GM21619 (cell line): Measurements from ENCODE around the gene DYSF.

ENCODE experiments used
- ATAC-seq: cut with Tn5 transposase; IDR thresholded peaks from one replicate; pipeline ENCODE4 v1.9.1; 2021; ENCODE audit not compliant: unreplicated experiment

DYSF gene

DNA sequence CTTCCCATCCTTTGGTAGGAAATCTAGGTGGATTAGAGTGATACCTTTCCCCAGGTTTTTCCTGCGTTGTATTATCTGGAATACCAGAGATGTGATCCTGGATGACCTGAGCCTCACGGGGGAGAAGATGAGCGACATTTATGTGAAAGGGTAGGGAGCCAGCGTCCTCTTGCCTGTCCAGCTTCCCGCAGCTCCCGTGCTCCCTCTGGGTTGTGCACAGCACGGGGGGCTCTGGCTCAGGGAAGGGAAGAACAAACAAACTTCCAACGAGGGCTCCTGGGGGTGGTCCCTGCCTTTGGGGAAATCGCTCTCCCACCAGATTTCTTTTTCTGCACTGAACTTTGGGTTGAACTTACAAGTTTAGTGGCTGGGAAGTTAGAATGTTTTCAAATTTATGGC lies 215.7 kb downstream of the DYSF start:
- no peak for ATAC-seq

DNA sequence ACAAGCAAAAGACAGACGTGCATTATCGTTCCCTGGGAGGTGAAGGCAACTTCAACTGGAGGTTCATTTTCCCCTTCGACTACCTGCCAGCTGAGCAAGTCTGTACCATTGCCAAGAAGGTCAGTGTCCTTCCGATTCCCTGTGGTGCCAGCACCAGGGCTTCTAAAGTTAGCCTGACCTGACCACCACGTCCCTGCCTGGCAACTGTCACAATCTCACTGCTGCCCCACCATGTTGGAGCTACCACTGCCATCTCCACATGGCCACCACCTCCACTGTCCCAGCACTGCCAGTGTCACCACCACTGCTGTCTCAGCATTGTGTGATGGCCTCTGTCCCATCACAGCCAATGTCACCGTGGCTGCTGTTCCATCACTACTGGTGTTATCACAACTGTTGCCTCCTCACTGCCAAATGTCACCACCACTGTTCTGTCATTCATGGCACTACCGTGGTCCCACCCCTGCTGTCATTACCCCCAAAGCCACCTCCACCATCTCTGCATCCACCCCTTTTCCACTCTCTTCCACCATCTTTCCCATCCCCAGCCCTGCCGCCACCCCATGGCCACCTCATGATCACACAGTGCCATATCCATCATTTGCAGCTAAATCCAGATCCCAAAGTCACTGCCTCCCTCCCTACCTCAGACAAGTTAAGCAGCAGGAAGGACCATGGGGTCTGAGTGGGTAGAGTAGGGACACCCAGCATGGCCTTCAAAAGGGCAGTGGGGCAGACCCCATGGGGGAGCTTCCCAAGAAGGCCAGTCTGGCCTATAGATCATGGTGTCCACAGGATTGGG lies 216.5 kb downstream of the DYSF start:
- ATAC-seq: no peak

DNA sequence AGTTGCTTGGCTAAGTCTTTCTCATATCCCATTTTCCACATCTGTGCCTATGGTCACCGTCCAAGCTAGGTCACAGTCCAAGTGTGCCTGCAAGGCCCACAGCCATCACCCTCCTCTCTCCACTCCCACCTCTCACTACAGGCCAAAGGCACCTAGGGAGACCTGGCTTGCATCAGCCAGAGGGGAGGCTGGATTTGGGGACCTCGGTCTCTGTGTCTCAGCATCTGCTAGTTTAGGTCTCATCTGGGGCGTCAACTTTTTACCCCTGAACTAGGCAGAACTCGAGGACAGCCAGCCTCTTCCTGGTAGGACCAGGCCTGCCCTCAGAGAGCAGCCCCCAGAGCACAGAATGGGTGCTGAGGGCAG lies 217.1 kb downstream of the DYSF start:
- ATAC-seq: no peak

DNA sequence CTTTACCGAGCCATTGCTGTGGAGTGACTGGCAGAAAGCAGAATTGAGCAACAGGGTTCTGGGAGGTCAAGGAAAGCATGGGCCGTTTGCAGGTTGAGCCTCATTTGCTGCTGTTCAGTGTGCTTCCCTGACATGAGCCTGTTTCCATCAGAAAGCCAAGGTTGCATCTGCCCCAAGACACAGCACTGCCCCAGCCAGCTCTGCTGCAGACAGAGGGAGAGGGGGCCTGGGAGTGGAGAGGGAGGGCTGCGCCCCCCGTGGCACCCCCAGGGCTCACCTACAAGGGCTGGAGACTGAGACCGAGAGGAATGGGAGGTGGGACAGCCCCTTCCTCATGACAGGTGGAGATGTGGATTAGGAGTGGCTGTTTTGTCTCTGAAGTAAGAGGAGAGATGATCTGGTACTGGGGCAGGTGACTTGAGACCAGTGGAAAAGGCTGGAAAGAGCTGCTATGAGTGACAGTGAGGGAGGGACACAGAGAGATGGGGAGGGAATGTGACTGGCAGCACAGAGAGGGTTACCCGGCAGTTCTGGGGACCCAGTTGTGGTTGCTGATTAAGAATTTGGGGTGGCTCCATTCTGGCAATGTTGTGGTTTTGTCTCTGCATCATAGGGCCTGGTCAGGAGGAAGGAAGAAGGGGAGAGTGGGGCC lies 218.0 kb downstream of the DYSF start:
- no peak for ATAC-seq

DNA sequence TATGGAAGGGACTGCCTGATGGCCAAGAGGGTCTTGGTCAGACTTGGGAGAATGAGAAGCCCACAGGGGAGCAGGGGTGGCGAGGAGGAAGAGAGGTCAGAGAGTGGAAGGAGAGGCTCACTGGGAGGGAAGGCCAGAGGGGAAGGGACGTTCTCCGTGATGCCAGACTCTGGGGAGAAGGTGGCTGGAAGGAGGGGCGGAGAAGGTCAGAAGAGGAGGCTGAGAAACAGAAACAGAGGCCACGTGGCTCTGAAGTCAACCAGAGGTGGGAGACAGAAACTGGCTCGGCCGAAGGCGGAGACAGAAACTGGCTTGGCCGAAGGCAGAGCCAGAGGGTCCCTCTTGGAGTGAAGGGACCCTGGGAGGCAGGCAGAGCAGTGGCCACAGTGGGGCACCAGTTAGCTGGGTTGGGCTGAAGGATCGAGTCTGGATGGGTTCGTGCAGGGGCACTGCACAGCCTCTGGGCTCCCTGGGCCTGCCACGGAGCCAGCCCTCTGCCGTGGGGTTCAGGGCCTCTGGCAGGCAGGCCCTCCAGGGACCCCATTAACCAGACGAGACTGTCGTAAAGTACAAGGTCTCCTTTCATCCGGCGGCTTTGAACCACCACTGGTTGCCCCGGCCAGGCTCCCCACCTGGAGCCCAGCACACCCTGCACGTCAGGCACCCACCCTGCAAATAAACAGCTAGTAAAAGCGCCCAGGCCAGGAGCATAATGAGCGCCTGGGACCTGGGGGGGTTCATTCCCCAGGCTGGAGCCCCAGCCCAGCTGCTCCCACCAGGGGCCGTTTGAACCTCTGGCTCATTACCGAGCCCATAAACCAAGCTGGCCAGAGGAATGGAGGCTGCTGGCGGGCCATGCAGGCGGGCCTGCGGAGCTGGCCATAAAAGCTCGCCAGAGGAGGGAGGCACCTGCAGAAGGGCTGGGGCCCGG lies 218.8 kb downstream of the DYSF start:
- ATAC-seq: no peak

DNA sequence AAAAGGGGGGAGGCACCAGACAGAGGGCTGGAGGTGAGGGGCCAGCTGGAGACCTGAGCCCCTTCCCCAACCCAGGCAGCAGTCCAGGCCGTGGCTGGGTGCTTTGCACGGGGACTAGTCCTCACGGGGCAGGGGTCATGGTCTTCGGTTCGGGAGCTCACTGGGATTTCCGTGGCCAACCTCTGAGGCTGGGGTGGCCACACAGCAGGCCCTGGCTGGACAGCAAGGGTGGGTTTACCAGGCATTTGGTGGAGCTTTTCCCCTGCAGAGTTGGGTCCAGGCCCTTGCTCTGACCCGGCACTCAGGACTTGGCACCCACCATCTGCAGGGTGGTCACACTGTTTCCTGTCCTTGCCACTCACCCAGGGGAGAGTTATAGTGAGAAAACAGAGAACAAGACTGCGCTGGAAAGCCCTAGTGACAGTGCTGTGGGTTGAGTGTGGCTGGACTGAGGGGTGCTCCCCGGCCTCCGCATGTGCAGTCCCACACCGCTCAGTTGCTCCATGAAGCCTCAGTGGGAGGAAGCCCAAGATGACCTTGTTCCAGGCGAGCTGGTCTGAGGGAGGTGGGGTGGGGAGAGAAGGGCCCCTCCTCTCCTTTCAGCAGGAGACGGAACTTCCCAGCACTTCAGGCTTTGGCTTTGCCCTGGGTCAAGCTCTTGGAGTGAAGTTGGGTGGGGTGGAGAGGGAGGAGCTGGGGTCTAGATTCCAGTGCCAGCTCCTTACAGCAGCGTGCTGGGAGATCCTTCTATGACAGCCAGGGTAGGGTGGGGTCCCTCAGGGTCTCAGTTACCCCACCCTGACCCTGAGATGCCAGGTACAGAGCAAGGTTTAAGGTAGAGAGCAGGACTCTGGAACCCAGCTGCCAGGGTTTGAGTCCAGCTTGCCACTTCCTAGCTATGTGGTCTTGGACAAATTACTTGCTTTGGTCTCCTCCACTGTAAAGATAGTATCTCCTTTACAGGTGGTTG lies 219.8 kb downstream of the DYSF start:
- ATAC-seq: no peak

DNA sequence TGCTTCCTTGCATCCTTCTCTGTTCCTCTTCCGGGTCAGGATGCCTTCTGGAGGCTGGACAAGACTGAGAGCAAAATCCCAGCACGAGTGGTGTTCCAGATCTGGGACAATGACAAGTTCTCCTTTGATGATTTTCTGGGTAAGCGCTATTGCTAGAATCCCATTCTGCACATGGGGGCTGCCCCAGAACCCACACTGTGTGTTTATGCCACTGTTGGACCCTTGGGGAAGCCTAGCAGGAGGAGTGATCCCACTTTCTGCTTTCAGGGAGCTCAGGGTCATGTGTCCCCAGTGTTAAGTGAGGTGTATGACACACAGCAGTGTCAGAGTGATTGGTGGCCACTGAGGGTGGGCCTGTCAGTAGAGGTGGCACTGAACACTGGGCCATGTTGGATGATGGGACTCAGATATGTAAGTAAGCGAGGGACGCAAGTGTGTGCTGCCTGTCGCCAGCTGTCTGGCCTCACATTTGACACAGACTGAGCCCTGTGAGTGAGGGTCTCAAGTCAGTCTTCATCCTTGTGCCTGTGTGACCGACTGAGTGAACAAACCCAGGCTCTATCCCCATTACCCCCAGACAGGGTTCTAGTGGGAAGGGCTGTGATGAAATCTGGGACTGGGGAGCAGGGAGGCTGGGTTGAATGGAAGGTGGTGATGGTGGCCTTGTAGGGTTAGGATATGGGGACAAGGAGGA lies 220.9 kb downstream of the DYSF start:
- ATAC-seq: no peak

DNA sequence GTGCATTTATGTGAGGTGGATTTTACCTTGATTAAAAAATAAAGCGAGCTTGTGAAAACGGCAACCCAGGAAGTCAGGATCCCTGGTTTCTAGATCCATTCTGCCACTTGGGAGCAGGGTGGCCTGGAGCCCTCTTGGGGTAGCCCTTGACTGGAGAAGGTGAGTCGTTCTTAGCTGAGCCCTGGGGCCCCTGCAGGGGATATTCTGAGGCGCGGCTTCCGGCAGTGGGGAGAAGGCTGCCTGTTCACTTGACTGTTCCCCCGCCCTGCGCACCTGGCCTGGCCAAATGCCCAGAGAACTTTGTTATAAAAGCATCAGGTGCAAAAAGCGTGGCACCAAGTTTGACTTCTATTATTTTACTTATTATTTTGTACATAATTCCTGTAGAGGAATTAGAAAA lies 221.9 kb downstream of the DYSF start:
- ATAC-seq: no peak

DNA sequence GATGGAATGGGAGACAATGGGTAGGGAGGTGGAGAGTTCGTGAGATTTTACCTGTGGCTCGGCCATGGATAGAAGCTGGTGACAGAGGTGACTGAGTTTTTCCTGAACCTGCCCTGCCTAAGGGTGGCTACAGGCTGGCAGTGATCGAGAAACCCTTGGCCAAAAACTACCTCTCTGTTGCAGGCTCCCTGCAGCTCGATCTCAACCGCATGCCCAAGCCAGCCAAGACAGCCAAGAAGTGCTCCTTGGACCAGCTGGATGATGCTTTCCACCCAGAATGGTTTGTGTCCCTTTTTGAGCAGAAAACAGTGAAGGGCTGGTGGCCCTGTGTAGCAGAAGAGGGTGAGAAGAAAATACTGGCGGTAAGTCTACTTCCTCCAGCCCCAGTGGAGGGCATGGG lies 225.5 kb downstream of the DYSF start:
- ATAC-seq: no peak

DNA sequence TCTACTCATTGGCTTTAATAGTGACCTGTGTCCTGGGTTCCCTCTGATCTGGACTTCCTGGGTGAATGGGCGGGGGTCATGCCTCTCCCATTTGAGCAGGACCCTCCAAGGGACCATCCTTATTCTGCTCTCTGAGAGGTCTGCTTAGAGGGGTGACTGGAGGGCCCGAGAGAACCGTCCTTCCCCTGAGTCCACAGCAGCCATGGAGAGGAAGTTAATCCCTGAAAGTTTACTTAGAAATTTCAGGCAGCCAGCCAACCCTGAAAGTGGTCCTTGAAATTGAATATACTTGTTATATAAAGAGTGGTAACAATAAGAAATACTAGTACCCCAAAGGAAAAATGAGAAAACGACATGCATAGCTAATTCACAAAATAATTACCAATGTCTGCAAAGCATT lies 226.1 kb downstream of the DYSF start:
- ATAC-seq: no peak

DNA sequence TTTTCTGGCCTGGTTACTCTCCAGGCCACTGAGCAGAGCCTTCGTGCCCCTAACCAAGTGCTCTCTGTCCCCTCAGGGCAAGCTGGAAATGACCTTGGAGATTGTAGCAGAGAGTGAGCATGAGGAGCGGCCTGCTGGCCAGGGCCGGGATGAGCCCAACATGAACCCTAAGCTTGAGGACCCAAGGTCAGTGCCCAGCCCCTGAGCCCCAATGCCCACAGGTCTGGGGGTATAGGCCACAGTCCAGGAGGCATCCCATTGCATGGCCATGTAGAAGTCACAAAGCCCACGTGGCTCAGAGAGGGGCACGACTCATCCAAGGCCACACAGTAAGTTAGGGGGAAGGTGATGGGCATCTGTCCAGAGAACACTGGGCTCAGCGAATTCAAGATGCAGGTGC lies 227.6 kb downstream of the DYSF start:
- no peak for ATAC-seq

DNA sequence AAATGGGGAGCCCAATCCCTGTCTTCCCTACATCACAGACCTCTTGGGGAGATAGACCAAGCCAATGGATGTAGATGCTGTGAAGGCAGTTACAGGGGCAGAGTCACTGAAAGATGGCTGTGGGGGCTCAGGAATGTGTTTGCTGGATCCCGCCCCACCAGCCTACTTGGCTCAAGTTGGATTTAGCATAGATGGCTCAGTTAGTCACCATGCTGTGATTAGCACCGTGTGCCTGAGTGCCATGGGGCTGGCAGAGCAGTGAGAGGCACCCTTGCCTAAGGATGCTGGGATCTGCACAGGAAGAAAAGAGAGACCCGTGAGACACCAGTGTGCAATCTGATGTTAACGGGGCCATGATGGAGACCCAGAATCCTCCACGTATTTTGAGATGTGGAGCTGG lies 228.3 kb downstream of the DYSF start:
- ATAC-seq: no peak

DNA sequence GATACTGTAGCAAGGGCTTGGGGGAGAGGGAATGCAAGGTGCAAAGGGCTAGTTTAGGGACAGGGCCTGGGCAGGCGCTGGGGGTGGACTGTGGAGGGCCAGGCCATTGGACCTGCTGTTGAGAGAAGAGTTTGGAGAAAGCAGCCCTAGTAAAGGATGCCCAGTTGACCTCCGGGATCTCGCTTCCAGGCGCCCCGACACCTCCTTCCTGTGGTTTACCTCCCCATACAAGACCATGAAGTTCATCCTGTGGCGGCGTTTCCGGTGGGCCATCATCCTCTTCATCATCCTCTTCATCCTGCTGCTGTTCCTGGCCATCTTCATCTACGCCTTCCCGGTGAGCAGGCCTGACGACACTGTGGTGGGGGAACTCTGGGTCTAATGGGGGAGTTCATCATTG lies 229.0 kb downstream of the DYSF start:
- ATAC-seq: no peak

DNA sequence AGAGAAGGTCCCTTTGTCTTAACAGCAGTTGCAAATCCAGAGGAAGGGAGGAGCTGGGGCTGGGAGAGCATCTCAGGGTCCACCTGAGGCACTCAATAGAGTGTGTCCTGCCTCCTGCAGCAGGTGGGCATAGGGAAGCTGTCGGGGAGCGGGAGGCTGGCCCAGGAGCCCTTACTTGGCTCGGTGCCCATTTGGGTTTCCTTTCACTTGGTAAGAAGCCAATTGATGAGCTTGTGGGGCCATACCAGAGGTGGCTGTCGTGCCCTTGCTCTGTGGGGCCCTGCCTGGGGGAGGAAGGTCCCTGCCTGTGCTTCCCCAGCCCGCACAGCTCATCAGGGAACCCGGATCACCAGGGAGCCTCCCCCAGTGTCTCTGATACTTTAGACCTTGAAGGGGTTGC lies 229.7 kb downstream of the DYSF start:
- no peak for ATAC-seq

DNA sequence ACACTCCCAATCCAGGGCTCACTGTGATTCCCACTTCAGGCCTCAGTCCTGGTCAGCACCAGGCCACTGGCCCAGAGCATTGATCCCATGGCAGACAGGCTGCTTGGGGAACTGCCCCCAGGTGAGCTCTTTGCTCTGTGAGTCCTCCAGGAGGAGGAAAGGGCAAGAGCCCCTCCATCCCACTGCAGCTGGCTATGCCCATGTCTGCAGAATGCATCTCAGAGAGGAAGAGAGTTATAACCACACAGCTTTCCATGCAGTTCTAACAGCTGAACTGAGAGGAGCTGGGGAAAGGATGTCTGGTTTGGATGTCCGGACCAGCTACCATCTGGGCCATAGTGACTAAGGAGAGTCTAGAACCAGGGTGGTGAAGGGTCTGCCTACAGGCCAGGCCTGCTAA lies 230.3 kb downstream of the DYSF start:
- ATAC-seq: no peak

DNA sequence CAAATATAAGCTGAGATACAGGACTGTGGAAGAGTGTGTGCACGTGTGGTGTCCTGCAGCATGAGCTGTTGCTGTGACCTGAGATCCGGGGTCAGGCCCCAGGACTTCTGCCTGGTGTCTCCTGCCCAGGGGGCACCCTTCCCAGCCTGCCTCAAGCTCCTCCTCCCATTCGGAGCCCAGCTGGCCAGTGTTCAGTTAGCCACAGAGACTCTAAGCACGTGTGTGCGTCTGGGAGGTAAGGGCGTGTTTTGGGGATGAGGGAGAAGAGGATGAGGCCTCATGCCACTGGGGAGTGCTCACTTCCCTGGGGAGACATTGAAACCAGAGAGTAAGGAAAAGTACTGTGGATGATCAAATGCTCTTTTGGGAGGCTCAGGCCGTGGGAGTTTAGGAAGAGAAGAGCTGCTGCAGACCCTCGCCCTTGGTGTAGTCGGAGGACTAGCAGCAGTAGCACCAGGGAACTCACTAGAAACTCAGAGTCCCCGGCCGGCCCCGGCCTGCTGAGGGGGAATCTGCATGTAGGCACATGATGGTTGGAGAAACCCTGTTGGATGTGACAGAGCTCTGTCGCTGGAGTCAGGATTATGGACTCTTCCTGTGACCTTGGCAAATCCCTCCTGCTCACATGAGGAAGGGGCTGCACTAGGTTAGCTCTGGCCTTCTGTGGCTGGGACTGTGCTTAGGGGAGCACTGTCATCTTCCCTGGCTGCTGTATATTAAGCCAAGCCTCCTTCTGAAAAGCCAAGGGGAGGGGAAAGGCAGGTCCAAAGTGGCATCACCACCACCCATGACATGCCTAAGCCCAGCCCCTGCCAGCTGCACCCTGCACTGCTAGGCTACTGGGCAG lies 231.1 kb downstream of the DYSF start:
- ATAC-seq: no peak

DNA sequence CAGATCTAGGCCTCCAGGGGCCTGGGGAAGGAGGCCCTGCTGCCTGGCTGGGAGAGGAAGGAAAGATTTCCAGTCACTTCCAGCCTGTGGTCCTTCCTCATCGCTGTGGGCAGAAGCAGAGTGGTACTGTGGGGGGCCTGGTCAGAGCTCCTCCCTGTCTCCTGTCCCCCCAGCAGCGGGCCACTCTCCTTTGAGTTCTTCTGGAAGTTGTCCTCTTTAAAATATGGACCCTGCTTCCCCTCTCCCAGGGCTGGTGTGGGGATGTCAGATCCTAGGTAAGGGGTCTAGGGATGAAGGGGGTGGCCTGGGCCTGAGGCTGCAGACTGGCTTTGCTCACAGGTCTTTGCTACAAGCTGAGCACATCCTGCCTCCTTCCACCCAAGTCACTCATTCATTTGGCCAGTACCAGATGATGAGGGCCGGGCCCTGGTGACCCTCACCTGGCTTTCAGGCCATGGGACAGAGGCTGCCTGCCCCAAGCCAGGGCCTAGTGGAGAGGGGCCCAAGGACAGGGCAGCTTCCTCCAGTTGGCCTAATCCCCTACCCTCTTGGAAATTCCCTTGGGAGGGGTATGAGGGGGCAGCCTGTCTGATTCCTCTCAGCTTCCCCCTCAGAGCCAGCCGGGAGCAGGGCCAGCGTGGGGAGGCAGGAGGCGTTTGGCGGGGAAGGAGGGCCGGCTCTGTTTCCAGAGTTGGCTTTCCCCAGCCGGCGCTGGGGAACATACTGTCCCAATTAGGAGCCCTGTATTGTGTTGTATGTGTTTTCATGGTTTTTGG lies 231.9 kb downstream of the DYSF start:
- no peak for ATAC-seq

DNA sequence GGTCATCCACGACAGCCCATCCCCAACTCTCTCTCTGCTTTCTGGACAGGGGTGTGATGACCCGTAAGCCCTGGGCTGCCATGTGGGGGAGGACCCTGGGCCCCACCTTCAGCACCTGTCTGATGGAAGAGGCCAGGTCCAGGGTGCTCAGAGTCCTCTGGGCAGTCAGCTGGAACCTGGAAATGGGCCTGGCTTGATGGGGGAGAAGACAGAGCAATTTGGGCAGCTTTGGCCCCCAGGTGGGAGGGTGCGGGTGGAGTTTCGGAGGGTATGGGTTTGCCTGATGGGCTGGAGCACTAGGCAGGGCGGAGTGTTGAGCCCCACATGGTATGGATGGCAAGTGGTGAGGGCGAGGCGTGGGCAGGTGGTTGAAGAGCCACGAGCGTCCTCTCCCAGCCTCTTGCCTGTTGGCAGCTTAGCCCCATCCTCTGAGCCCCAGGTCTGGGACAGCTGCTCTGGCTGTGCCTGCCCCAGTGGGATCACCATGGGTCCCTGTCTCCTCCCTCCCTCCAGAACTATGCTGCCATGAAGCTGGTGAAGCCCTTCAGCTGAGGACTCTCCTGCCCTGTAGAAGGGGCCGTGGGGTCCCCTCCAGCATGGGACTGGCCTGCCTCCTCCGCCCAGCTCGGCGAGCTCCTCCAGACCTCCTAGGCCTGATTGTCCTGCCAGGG lies 232.7 kb downstream of the DYSF start:
- no peak for ATAC-seq
